GM18526 (cell line): ENCODE measurements around the gene ADAM19.

Experiments used
- POLR2A ChIP-seq: IDR thresholded peaks from 3 replicates; pipeline ENCODE4 v1.6.1; 2011; ENCODE audit not compliant: insufficient read length; ENCODE audit errors: extremely low read depth

The ADAM19 gene

DNA sequence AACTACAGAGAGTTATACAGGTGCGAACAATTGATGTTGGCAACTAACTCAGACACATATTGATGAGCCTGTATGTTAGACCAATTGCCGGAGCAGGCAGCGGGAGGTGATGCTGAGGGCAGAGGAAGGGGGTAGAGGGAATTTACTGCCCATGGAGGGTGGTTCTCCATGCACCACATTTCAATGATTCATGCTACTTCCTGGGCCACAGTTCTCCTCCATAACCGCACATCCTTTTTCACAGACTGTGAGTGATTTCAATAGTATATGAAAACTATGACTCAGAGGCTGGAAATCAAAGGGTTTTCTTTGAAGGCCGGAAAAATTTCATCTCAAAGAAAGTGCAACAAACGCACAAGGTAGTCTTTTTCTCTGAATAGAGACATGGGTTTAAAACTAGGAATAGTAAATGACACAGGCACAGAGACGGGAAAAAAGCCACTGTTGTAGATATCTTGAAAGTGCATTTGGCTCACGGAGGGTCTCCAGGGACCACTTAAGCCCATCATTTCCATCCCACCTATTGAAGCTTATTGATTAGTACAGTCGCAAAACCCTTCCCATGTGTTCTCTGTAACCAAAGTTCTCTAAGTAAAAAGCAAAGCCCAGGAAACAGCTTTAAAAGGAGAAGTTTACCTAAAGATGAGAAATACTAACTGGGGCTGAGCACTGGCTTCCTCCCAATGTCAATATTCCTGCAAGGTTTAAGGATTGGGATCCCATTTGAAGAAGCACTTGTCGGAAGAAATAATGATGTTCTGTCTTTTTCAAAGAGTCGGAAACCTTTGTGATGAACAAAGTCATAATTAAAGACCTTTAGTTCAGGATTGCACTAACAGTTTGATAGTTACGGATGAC lies 28.0 kb upstream of the ADAM19 start:
- no peak for TF ChIP-seq POLR2A

DNA sequence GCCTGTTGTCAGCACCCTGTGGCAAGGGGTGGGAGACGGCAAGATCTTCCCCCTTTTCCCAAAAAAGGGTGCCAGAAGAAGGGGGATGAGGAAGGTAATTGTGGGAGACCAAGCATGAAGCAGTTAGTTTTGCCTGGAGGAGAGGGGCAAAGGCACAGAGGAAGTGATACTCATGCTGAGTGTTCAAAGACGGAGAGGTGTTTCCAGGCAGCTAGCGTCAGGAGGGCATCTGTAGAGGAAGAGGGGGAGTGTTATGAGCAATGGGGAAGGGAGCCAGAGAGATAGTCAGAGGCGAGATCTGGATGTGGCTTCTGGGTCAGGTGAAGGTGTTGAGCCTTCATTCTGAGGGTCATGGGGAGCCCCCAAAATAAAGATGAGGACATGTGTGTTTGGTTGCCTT lies 26.9 kb upstream of the ADAM19 start:
- TF ChIP-seq POLR2A: no peak

GRCh38 chr5:157600252-157600651 lies 24.7 kb upstream of the ADAM19 start:
- no peak for TF ChIP-seq POLR2A

DNA sequence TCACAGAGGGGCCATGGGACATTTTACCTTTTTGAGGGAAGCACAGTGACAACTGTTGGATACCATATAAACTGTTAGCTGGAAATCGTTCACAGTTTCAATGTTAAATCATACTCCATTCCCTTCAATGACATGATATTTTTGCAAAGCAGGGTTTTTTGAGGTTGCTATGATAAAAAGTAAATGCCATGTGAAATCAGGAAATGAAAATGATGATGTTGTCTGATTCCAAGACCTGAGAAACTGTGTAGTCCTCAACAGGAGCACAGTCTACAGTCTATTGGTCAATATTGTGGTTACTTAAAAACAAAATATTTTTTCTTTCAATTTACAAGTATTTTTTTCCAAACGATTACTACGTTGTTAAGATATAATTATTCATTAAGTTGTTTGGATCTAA lies 24.0 kb upstream of the ADAM19 start:
- TF ChIP-seq POLR2A: no peak

DNA sequence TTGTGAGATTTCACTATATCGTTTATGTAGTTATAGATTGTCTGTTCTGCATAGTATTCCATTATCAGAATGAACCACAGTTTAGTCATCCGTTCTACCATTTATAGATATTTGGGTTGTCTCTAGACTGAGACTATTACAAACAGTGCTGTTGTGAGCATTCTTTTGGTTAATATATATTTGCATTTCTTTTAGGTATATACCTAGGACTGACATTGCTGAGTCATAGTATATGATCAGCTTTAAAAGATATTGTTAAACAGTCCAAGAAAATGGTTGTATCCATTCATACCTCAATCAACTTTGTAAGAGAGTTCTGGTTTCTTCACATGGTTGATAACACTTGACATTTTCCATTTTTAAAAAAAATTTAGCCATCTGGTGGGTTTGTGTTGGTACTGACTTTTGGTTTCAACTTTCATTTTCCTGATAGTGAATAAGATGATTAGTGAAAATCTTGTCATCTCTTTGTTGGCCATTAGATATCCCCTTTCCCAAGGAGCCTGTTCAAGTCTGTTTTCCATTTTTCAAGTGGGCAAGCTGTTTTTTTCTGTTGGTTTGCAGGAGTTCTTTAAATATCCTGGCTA lies 22.9 kb upstream of the ADAM19 start:
- TF ChIP-seq POLR2A: no peak

GRCh38 chr5:157597277-157597676 lies 21.7 kb upstream of the ADAM19 start:
- no peak for TF ChIP-seq POLR2A

- no peak for TF ChIP-seq POLR2A
Measured at GRCh38 chr5:157596487-157596886, 20.9 kb upstream of the ADAM19 start.

GRCh38 chr5:157594675-157595459 lies 19.3 kb upstream of the ADAM19 start:
- no peak for TF ChIP-seq POLR2A

DNA sequence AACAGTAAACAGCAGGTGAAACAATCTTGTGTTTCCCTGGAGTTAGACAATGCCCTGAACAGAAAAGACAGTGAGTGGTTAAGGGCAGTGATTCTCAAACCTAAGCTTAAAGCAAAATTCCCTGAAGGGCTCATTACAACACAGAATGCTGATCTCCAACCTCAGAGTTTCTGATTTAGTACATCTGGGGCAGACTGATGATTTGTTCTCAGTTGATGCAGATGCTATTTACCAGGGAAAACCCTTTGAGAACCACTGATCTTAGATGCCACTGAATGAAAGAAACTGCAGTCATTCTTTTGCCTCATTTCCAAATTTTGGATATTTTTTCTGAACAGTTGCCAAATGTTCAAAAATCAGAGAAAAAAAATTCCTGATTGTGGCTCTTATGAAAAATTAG lies 18.7 kb upstream of the ADAM19 start:
- TF ChIP-seq POLR2A: no peak

GRCh38 chr5:157593052-157593757 lies 17.6 kb upstream of the ADAM19 start:
- TF ChIP-seq POLR2A: no peak

- TF ChIP-seq POLR2A: no peak
Measured at GRCh38 chr5:157592594-157592993, 17.0 kb upstream of the ADAM19 start.

DNA sequence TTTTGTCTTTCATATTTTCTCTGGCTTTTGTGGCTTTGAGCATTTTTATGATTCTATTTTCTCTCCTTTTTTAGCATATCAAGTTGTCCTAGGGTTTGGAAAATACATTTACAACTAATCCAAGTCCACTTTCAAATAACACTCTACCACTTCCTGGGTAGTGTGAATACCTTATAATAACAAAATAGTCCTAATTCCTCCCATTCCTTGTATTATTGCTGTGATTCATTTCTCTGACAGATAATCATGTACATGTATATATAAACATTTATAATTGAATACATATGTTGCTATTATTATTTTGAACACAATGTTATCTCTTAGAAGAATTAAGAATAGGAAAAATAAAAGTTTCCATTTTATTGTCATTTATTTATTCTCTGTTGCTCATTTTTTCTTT lies 14.9 kb upstream of the ADAM19 start:
- TF ChIP-seq POLR2A: no peak

- no peak for TF ChIP-seq POLR2A
Measured at GRCh38 chr5:157584628-157585027, 9.1 kb upstream of the ADAM19 start.

DNA sequence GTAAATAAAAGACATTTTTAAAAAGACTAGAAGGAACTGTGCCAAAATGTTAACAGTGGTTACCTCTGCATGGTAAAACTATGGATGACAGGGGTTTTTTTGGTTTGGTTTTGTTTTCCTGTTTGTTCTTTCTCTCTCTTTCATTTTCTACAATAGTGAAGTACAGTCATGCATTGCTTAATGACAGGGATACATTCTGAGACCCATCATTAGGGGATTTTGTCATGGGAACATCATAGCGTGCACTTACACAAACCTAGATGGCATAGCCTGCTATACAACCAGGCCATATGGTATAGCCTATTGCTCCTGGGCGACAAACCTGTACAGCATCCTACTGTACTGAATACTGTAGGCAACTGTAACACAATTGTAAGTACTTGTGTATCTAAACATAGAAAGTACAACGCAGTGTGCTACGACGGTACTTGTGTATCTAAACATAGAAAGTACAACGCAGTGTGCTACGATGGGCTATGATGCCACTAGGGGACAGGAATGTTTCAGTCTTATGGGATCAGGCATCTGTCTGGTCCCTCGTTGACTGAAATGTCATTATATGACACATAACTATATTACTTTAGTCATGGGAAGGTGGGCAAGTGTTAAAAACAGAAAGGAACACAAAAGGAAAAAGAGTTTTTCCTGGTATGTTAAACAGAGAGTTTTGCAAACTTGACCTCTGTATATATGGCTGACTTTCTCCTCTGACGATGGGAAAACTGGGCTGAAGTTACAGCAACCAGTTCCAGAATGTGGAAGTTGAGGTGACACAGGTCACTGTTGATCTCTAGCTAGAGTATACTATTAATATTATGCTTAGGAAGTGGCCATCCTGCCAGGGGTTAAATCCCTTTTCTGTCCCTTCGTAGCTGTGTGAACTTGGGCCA lies 7.4 kb upstream of the ADAM19 start:
- no peak for TF ChIP-seq POLR2A
